NOMO-1 treated with dmso at 0.1 percent for 144 hours (cell line): Measurements from ENCODE around the gene ZCCHC7.
"Not testable (repeated sequence)": the region's sequence is repeated elsewhere in the genome, so short reads cannot be mapped to it uniquely, and the experiment has no call there.

Experiments
- DNase-seq: peaks from one replicate; lab custom pipeline; 2025; ENCODE audit not compliant: unreplicated experiment; lab: John Stamatoyannopoulos, UW

The ZCCHC7 gene

DNA sequence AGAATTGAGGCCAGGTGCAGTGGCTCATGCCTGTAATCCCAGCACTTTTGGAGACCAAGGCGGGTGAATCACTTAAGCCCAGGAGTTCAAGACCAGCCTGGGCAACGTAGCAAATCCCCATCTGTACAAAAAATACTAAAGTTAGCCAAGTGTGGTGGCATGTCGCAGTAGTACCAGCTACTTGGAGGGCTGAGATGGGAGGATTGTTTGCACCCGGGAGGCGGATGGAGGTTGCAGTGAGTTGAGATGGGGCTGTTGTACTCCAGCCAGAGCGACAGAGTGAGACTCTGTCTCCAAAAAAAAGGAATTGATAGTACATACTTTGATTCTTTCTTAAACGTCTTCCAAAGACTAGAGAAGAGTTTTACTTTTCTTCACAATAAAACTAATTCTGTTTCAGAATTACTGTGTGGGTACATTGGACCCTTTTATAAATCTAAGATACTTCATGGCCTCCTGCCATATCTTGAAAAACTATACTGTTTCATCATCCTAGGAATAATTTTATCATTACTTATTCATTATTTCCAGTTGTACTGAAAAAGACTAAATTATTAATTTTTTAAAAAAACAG, 170.1 kb downstream of the ZCCHC7 start:
- DNase-seq, result no peak

DNA sequence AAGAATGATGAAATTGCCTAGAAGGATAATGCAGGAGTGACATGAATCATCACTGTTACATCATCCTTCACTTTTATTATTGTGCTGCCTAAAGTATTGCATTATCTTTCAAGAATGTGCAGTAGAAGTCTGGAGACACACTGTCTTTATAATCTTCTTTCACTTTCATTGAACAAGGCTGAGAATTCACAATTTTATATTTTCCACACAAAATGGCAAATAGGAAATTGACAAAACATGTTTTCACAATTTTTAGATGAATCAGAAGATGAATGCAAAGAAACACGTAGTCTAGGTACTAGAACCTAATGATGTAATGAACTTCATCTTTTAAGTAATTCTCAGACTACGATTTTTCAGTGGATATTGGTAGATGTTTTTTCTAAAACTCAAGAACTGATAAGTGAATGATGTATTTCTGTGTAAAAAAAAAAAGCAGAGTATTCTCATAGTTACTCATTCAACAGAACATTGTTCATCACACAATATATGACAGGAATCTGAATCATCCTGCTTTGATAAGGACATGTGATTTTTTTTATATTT, 170.6 kb downstream of the ZCCHC7 start:
- no peak for DNase-seq

DNA sequence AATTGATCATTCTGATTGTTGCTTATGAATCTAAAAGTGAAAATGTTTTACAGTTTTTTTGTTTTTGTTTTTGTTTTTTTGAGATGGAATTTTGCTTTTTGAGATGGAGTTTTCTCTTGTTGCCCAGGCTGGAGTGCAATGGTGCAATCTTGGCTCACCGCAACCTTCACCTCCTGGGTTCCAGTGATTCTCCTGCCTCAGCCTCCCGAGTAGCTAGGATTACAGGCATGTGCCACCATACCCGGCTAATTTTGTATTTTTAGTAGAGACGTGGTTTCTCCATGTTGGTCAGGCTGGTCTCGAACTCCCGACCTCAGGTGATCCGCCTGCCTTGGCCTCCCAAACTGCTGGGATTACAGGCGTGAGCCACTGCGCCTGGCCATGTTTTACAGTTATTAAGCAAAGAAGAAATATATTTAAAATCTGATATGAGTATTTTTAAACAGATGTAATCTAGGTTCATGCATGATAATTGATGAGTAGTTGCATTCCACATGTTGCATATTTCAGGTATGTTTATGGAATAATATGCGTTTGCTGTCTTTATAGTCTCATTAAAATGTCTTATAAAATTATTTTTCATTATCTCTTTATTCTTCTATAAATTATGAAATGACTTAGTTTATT, 171.4 kb downstream of the ZCCHC7 start:
- DNase-seq, result not testable (repeated sequence)

DNA sequence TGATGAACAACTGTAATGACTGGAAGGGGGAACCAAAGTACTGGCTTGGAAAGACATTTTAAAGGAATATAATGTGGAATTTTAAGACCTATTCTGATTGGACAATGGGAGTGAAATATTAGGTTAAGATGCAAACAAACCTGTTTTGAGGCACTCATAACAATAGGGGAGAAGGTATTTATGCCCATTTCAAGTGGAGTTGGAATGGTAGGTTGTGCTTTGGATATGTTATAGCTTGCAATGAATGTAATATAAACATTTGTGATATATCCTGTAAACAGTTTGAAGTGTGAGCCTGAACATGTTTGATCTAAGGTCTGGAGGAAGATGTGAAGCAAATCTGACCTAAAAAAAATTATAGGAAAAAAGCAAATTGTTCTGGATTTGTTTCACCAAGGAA, 172.5 kb downstream of the ZCCHC7 start:
- no peak for DNase-seq

DNA sequence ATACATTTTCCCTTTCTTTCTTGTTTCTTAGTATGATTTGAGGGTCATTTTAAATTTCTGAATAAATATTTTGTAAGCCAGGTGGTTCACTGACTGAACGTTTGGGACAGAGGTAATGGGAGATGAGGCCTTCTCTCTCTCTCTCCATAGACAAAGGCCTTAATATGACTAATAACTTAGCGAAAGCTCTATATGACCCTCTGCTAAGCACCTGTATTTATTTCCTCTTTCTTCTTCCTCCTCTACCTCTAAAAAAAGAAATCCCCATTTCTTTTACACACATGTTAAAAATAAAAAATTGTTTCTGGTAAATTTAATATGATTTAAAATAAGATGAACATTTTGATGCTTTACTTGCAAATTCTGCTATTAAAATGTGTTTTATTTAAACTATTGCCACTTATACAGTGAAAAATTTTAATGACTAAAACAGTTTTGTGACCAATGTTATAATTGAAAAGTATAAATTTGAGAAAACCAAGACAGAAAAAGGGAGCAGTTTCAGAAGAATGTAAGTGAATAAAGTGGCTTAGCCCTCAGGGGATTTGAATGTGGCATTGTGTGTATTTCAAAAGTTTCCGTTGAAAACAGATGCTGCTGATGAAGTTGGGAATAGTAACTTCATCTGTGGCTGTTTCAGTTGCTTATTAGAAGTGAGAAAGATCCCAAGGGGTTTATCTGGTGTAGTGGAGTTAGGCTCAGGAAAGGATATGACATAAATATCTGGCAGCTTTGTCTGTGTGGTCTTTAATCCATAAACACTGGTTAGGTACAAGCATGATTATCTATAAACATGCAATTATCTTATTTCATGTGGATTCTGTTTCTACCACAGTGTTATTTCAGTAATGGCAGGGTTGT, 173.5 kb downstream of the ZCCHC7 start:
- DNase-seq, result no peak

DNA sequence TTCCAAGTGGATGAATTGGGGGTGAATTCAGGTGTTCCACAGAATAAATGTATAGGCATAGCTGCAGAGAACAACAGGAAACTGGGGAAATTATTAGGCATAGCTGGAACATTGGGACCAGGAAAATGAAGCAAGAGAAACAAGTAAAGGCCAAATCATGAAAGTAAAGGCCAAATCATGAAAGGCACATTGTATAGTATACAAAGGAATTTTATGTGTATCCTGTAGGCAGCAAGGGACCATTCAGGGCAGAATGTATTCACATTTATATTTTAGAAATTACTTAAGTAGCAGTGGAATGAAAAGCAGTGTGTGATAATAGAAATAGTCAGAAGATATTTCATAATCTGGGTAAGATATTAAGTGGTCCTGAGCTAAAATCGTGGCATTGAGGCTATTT, 174.8 kb downstream of the ZCCHC7 start:
- DNase-seq, result no peak

DNA sequence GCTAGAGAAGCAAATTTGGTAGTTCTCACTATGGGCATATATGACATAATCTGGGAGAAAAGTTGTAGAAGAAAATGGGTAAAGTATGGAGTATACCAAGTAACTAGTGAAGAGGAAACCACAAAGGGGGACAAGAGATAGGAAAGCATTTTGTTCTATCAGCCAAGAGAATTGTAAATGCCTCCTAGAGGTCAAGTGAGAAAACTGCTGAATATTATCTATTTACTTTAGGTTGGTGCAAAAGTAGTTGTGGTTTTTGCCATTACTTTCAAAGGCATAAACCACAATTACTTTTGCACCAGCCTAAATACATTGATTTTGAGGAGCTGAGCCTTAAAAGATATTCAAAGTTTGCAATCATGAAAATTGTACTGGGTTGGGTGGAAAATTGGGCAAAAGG, 175.4 kb downstream of the ZCCHC7 start:
- DNase-seq, result no peak

DNA sequence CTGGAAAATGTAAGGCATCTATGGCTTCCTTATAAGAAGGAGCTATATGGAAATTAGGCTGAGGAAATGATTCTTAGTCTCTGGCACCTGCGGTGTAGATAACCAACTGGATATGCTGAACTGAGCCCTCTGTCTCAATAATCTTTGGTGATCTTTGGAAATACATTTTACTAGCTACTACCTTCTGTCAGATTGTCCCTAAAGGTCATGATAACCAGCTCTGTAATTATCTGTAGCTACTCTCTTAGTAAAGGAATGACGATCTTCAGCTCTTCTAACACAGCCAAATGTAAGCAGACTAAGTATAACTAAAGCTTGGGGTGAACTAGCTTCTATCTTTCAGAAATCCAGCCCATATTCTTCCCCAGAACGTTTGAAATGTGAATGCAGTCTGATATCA, 177.2 kb downstream of the ZCCHC7 start:
- DNase-seq, result no peak

DNA sequence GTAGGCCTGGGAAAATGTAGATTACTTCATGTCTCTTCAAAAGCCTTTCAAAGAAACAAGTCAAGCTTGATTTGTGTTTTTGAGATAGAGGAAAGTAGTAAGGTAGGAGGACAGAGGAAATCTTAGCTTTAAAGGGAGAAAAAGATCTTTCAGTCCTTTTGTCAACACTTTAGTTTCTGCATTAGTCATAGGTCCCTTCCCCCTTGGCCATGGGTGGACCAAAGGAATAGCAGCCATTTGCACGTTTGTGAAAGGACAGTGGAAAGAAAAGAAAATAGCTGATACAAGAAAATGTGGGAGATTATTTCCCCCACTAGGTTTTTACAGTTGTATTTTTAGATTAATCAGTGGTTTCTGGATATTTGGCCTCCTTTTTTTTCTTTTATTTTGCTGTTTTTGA, 180.2 kb downstream of the ZCCHC7 start:
- no peak for DNase-seq

DNA sequence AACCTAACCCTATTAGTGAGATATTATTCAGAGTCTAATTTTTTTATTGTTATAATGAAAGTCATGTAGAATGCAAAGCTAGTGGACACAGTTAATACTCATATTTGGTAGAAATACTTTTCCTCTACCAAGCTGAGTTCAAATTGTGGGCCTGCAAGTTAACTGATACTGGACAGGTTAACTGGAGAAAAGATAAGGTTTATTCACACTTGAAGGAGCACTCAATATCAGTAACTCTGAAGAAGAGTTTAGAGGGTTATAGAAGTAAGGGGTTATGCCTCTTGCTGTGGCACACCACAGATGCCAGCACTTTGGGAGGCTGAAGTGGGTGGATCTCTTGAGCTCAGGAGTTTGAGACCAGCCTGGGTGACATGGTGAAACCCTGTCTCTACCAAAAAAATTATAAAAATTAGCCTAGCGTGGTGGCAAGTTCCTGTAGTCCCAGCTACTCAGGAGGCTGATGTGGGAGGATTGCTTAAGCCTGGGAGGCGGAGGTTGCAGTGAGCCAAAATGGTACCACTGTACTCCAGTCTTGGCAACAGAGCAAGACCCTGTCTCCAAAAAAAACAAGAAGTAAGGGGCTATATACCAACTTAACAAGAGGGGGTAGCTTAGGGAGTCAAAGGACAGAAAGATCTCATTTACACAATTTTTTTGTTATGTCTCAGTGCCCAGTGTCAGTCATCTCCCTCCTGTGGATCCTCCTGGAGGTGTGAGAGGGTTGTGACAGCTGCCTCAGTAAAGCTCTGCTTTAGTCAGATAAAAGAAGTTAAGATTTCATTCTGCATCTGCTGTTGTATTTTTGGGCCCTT, 180.9 kb downstream of the ZCCHC7 start:
- DNase-seq, result no peak

DNA sequence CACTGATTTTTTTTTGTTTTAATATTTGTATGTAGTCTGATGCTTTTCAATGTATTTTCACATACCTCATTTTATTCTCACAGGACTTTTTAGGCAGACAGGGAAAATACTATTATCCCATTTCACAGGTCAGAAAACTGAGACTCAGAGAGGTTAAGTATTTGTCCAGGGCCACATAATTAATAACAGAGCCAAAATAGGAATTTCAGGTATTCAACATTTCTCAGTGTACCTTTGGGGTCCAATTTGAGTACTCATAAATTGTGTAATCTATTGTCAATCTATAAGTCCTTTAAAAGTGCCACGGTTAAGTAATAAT, 181.4 kb downstream of the ZCCHC7 start:
- no peak for DNase-seq

DNA sequence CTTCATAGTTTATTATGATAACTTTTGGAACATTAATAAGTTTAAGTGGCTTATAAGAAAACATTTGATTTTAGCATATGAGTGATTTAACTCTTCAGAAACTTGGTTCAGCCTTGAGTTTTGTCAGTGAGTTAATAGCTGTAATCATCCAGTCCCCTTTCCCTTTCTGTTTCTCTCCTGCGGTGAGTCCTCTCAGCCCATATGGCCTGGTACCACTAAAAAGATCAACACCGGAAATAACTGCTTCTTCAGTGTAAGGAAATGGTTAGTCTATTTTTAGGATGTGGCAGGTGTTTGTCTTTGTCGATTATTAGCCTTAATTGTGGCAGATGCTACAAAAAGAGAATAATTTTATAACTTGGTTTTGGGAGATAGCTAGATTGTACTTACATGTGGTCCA, 181.9 kb downstream of the ZCCHC7 start:
- no peak for DNase-seq

DNA sequence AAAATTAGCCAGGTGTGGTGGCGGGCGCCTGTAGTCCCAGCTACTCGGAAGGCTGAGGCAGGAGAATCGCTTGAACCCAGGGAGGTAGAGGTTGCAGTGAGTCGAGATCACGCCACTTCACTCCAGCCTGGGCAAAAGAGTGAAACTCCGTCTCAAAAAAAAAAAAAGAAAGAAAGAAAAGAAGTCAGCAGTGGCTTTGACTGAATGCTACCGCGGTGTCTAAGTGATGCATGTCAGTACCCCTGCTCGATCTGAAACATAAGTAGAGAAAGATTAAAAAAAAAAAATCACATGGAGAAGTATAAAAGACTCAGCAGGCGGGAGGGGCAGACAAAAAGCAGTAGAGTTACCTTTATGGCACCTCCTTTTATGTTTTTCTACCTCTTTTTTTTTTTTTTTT, 182.9 kb downstream of the ZCCHC7 start:
- DNase-seq, result not testable (repeated sequence)

DNA sequence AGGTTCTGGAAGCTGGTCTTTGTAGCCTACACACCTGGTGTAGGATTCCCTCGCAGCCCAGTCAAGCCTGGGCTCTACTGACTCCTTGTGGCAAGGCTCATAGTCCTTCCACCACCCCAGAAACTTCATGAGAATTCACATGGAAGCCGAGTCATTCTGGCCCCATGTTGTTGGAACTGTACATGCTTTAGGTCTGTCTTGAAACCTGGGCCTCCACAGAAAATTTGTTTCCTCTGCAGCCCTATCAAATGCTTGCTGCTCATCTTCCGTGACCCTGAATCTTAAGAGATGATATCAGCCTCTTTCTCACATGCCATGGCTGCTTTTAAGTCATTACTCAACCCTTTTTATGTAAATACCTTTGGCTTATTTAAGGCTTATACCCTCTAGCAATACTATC, 188.8 kb downstream of the ZCCHC7 start:
- no peak for DNase-seq

DNA sequence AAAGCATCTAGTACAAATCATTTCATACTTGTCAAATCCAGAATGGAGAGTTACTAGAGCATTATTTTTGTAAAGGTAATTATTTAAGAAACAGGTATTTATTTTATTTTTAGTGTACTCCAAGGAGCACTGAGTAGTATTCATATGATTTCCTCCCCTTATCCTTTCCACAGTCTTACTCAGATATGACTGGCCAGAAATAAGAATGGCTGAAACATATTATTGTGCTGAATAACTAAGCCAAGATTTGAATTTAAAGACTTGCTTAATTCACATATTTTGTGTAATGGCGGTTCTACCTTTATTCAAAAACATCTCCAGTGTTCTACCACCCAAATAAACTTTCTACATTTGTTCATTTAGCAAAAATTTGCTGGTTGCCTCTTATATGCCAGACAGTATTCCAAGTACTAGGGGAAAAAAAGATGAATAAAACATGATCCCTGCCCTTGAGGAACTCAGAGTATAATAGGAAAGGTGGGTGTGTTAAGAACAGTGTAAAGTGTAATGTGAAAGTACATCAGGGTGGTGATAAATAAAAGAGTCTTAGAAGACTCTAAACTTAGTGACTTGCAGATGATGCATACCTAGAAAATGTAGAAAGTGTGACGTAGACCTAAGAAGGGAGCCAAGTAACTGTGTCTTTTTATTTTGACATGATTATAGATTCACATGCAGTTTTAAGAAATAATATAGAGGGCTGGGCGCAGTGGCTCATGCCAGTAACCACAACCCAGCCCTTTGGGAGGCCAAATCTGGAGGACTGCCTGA, 191.7 kb downstream of the ZCCHC7 start:
- DNase-seq, result no peak

DNA sequence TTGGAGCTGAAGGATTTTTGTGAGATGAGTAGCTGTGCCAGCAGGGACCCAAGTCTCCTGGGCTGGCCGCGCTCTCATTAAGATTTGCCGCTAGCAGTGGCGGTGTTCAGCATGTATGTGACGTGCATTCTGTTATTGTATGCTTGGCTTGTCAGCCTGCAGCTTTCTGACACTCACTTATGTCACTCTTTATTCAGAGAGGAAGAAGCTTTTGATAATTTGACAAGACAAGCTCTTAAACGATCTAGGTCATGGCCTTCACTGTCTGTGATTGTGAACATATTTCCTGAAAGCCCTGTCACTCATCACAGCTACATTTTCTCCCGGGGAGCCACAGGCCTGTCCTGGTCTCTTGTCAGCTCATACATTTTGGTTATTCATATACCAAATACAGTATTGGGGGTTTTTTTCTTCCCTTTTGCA, 203.9 kb downstream of the ZCCHC7 start:
- no peak for DNase-seq

DNA sequence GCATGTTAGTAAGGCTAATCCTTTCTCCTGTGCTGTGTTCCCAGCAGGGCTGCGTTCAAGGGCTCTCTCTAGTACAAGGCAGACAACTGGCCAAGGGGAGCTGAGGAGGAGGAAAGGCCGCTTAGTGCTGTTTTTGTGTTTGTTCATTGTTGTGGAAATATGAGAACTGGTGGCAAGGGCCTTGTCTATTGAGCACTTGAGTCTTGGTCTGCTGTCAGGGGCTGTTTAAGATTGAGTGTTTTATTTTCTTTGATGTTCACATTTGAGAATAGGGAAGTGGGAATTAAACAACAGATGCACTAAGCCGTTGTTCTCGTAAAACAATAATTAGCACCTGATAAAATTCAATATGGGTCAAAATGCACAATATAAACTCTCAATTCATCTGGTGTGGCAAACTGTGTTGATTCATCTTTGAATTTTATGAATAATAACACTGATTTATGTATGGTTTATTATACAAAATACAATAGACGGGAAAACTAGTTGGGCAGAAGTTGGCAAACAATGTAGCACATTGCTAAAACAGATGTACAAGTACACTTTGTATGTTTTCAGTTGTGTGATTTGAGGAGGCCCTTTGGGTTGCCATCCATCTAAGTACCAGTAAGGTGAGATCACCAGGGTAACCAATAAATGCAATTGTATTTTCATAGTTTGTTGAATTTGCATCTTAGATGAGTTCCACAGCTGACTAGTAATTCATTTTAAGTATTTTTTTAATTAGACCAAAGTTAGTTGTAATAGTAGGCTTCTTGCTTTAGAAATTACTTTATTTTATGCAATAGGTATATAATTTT, 204.5 kb downstream of the ZCCHC7 start:
- no peak for DNase-seq

DNA sequence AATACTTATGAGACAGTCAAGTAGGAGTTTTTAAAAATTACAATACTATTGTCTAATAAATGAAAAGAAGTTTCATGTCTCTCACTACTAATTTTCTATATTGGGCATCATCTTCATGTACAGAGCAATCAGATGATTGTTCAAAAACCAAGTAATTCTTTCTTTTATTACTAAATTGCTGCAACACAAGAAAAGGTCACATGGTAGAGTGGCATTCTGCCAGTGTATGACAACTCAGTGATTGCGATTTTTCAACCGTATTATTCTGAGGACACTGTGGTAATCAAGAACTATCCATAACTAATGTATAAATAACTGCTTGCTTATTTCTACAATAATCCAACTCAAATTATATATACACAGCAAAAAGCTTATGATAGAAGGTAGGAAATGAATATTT, 205.4 kb downstream of the ZCCHC7 start:
- no peak for DNase-seq

DNA sequence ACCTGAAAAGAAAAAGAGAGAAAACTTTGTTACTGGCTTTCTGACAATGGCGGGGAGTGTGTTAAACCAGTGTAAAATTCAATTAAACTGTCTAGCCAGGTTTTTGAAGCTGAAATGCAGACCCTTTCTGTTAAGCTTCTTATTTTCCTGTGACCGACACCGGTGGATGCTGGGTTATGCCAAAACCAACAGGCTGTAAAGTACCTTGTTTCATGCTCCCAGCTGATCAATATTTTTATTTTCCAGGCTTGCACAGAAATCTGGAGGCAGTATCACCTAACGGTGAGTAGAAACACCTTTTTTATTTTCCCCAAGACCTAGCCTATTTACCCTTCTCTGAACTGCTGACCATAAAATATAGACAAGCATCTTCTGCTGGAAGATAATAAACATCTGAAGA, 207.2 kb downstream of the ZCCHC7 start:
- DNase-seq, result no peak
